ENCODE data around the gene P2RX5. TPM values are rescaled to one million over a fixed set of nuclear protein-coding genes. Genes with fewer than 3 reads are reported as not detected.

The P2RX5 gene
- total RNA-seq, 4 donors from 2014 or later: 0.96 to 2.0 TPM; not detected in 2

DNA sequence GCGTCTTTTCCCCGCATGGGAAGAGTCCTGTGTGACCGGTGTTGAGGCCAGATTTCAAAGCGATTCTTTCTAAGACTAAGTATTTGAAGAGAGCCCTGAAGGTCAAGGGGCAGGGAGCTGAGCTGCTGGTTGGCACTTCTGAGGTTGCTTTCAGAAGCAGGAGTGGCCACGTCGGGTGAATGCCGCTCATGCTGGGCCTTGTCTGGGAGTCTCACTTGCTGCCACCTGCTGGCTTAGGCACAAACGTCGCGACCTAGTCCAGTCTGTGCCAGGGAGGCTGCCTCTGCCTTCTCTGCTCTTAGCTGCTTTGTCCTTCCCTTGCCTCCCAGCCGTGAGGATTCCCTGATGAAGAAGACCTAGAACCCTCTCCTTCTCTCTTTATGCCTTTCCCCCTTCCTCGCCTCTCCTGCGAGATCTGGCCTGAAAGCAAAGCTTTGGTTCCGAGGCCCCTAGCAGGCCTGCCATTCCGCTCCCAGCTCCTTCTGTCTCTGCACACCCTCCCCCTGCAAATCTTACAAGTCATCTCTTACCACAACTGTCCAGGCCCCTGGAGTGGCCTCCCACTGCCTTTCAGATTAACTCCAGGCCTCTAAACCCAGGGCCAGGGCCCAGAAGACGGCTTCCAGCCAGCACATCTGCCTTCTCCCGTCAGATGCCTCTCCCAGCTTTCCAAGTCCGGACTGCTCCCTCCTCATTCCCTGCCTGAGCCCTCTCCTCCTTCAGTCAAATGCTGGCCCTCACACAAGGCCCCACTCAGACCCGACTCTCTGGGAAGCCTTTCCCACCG is 48.0 kb downstream of the P2RX5 start:
- WGBS, 2 donors (ENCODE audit: low coverage in 1 of 2): 62 to 87% methylated on average over 8 of the region's 20 CpGs
- Histone ChIP-seq H3K27me3 (no peaks in the 10 kb centered on the region), H3K4me3 (no peak overlapping the region), H3K36me3 (peaks cover 0 to 74% of the 10 kb centered on the region in 2 donors), H3K27ac (no peak overlapping the region), H3K9me3 (no peaks in the 10 kb centered on the region), H3K4me1 (peaks cover 0 to 7% (median 0%) of the 10 kb centered on the region in 3 donors)
- no peak for TF ChIP-seq POLR2A (IDR thresholded peaks at IDR 0.05)
- TF ChIP-seq, protein P1, sequence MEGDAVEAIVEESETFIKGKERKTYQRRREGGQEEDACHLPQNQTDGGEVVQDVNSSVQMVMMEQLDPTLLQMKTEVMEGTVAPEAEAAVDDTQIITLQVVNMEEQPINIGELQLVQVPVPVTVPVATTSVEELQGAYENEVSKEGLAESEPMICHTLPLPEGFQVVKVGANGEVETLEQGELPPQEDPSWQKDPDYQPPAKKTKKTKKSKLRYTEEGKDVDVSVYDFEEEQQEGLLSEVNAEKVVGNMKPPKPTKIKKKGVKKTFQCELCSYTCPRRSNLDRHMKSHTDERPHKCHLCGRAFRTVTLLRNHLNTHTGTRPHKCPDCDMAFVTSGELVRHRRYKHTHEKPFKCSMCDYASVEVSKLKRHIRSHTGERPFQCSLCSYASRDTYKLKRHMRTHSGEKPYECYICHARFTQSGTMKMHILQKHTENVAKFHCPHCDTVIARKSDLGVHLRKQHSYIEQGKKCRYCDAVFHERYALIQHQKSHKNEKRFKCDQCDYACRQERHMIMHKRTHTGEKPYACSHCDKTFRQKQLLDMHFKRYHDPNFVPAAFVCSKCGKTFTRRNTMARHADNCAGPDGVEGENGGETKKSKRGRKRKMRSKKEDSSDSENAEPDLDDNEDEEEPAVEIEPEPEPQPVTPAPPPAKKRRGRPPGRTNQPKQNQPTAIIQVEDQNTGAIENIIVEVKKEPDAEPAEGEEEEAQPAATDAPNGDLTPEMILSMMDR (IDR thresholded peaks at IDR 0.05): peak in 2 of 4 experiments; percentile 22 to 42
- TF ChIP-seq EP300 (IDR thresholded peaks at IDR 0.05): no peak
- no peak for ATAC-seq

GRCh38 chr17:3647251-3647650 is 48.7 kb downstream of the P2RX5 start:
- Histone ChIP-seq H3K36me3 (peaks cover 0 to 81% of the 10 kb centered on the region in 2 donors), H3K4me1 (peaks cover 0 to 7% (median 0%) of the 10 kb centered on the region in 3 donors), H3K27me3 (no peaks in the 10 kb centered on the region), H3K4me3 (no peak overlapping the region), H3K9me3 (no peaks in the 10 kb centered on the region), H3K27ac (no peak overlapping the region)
- WGBS, 2 donors (ENCODE audit: low coverage in 1 of 2): 89% methylated on average over 3 of the region's 12 CpGs; no CpG with 5 or more reads in 1 of the 2 donors
- no peak for ATAC-seq
- no peak for TF ChIP-seq POLR2AphosphoS5 (IDR thresholded peaks at IDR 0.05)
- no peak for TF ChIP-seq POLR2A (IDR thresholded peaks at IDR 0.05)
- TF ChIP-seq, protein P1 (IDR thresholded peaks at IDR 0.05): no peak
- no peak for TF ChIP-seq EP300 (IDR thresholded peaks at IDR 0.05)

- no CpG with 5 or more reads among the region's 5 CpGs for WGBS, 2 donors (ENCODE audit: low coverage in 1 of 2)
- Histone ChIP-seq H3K4me3 (no peak overlapping the region), H3K27ac (no peak overlapping the region), H3K36me3 (peaks cover 0 to 83% of the 10 kb centered on the region in 2 donors), H3K9me3 (no peaks in the 10 kb centered on the region), H3K27me3 (no peaks in the 10 kb centered on the region), H3K4me1 (peaks cover 0 to 7% (median 0%) of the 10 kb centered on the region in 3 donors)
- ATAC-seq: no peak
- TF ChIP-seq, protein P1 (IDR thresholded peaks at IDR 0.05): no peak
- TF ChIP-seq POLR2AphosphoS5 (IDR thresholded peaks at IDR 0.05): no peak
- no peak for TF ChIP-seq POLR2A (IDR thresholded peaks at IDR 0.05)
- no peak for TF ChIP-seq EP300 (IDR thresholded peaks at IDR 0.05)
Observed at GRCh38 chr17:3645310-3645709, 50.6 kb downstream of the P2RX5 start.

DNA sequence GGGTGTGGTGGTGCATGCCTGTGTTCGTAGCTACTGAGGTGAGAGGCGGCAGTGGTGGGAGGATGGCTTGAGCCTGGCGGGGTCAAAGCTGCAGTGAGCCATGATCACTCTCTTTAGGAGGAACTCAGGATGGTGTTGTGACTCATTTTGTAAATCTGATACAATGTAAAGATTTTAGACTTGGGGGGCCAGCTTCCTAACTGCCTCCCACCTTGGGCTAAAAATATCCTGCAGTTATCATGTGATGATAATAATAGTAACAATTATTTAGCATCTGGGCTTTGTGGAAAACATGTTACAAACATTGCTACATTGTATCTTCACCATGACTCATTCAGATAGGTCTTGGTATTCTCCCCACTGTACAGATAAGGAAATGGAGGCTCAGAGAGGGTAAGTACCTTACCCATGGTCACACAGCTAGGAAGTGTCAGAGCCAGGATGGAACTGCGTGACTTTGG is 52.0 kb downstream of the P2RX5 start:
- 100% methylated on average over 1 to 2 of the region's 4 CpGs for WGBS, 2 donors (ENCODE audit: low coverage in 1 of 2)
- Histone ChIP-seq H3K36me3 (peaks cover 0 to 75% of the 10 kb centered on the region in 2 donors), H3K4me1 (peaks cover 0 to 7% (median 0%) of the 10 kb centered on the region in 3 donors), H3K27me3 (no peaks in the 10 kb centered on the region), H3K27ac (no peak overlapping the region), H3K4me3 (no peak overlapping the region), H3K9me3 (no peaks in the 10 kb centered on the region)
- TF ChIP-seq, protein P1 (IDR thresholded peaks at IDR 0.05): no peak
- TF ChIP-seq POLR2A (IDR thresholded peaks at IDR 0.05) (no peak), EP300 (IDR thresholded peaks at IDR 0.05) (no peak), POLR2AphosphoS5 (IDR thresholded peaks at IDR 0.05) (no peak)
- no peak for ATAC-seq

Data from gastroesophageal sphincter (tissue), 4 donors.